Fibroblast of the aortic adventitia (primary cell): ENCODE results near the gene SMCO4. TPM values are rescaled to one million over a fixed set of nuclear protein-coding genes. Genes with fewer than 3 reads are reported as not detected.

Source experiments
- DNase-seq: peaks from one replicate; pipeline ENCODE4 v3.0.0-alpha.2; 2010; ENCODE audit warnings: low read depth
- H3K4me3 ChIP-seq: 2 replicates; pipeline ENCODE4 v1.5.1; 2011; ENCODE audit warnings: low read depth, mild to moderate bottlenecking, control low read depth, low read length, moderate library complexity
- CTCF ChIP-seq: IDR thresholded peaks from 2 replicates; pipeline ENCODE4 v1.5.1; 2011; ENCODE audit warnings: mild to moderate bottlenecking, low read length, control low read depth, inconsistent platforms; ENCODE audit not compliant: insufficient read depth
- total RNA-seq: library from RNA; depleted of rRNA; stranded (reverse); fragments of >200 nt; gene quantifications from 2 replicates; pipeline ENCODE4 v1.2.3, GENCODE V29; 2012; ENCODE audit warnings: low replicate concordance

Gene SMCO4
- total RNA-seq, 1 donor: 7.3 TPM

GRCh38 chr11:93524858-93525257 is 18.3 kb downstream of the SMCO4 start:
- H3K4me3 ChIP-seq: no peak overlapping the region
- TF ChIP-seq CTCF: no peak
- no peak for DNase-seq

DNA sequence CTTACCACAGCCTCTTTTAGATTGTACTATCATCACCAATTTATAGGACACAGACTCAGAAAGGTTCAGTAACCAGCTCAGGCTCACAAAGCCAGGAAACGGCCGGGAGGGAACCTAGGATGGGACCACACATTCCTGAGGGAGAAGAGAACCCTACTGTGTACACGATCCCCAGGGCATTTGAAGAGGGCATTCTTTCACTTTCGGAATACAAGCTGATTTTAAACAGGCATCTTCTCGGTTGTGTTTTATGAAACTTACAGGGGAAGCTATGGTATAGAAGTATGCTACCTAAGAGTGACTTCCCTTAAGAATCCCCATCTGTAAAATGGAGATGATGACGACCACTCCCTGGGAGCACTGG is 19.0 kb downstream of the SMCO4 start:
- TF ChIP-seq CTCF: no peak
- no peak for DNase-seq
- no peak overlapping the region for H3K4me3 ChIP-seq

GRCh38 chr11:93520726-93521509 is 22.3 kb downstream of the SMCO4 start:
- no peak for TF ChIP-seq CTCF
- H3K4me3 ChIP-seq: no peak overlapping the region
- DNase-seq: no peak

DNA sequence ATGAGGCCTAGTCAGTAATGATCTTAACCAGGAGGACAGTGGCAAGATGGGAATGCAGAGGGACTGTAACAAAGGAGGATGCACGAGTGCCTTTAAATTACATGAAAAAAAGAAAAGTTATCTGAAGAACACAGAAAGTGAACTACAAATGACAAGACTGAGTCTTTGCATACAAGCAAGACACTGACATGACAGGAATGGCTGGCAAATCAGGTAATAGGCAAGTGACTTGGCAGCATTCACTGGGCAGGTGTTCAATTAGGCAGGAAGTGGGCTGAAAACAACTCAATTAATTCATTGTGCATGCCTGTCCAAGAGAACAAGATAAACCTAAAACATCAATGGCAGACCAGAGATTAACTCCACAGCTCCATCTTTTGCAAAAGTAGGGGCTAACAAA is 24.0 kb downstream of the SMCO4 start:
- no peak for DNase-seq
- no peak for TF ChIP-seq CTCF
- no peak overlapping the region for H3K4me3 ChIP-seq

GRCh38 chr11:93518081-93518480 is 25.1 kb downstream of the SMCO4 start:
- no peak for DNase-seq
- no peak overlapping the region for H3K4me3 ChIP-seq
- TF ChIP-seq CTCF: no peak

DNA sequence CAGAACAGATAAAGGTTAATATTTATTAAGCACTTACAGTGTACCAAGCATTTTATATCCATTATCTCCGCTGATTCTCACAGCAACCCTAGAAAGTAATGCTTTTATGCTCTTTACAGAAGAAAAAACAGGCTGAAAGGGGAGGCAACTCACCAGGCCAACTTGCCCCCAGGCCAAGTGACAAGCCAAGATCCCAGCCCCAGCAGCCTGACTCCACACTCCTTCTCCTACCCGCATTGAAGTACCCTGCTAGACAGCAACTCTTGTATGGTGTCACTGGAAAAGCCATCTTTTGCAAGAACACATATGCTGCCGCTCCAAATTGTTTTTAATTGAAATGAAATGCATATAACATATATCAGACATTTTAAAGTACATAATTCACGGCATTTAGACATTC is 25.6 kb downstream of the SMCO4 start:
- TF ChIP-seq CTCF: no peak
- no peak for DNase-seq
- no peak overlapping the region for H3K4me3 ChIP-seq

- TF ChIP-seq CTCF: no peak
- DNase-seq: no peak
- no peak overlapping the region for H3K4me3 ChIP-seq
These were observed 26.1 kb downstream of the SMCO4 start for GRCh38 chr11:93517041-93517440.
